Raji (cell line): ENCODE results near the gene TRDMT1.
A peak's percentile ranks its signal among the peaks of the same experiment; 100 is the strongest.

Experiments
- POLR2A ChIP-seq: IDR thresholded peaks from 2 replicates; pipeline ENCODE4 v1.6.1; 2011; ENCODE audit warnings: low read depth, low read length, control low read depth; ENCODE audit not compliant: insufficient read depth

Gene TRDMT1

GRCh38 chr10:17200912-17201793, at the start of gene TRDMT1:
Gene TRDMT1 (minus strand): TSS chr10:17201672. CDS start chr10:17201634, 38 bp downstream.
- TF ChIP-seq POLR2A, result peak; percentile 47; the same call in 1 of the 2 replicates

- no peak for TF ChIP-seq POLR2A
Observed at GRCh38 chr10:17250736-17251135, 49.3 kb upstream of the TRDMT1 start.

GRCh38 chr10:17249820-17250219, 48.3 kb upstream of the TRDMT1 start:
- no peak for TF ChIP-seq POLR2A

GRCh38 chr10:17248964-17249363, 47.5 kb upstream of the TRDMT1 start:
- TF ChIP-seq POLR2A, result no peak

- no peak for TF ChIP-seq POLR2A
Observed at GRCh38 chr10:17247210-17247609, 45.7 kb upstream of the TRDMT1 start.

DNA sequence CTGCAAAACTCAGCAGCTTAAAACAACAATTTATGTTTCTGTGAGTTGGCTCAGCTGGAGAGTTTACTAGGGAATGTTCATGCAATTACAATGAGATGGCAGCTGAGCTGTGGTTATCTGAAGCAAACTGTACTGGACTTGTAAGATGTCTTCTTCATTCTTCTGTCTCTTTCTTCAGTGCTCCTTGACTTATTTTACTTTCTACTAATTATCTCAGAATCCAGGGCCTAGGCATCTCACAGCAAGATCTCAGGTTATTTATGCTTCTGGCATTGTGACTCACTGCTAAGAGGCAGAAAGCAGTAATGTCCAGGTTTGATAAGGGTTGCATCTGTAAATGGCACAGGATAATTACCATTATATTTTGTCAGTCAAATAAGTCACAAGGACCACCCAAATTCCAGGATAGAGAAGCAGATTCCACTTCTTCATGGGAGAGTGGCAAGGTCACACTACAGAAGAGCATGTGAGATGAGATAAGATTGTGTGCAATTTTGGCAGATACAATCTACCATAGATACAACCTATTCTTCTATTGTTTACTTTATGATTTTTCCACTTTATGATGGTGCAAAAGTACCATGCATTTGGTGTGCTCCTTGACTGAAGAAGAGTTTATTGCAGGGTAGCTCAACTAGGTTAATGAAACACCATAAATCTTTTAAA, 43.4 kb upstream of the TRDMT1 start:
- no peak for TF ChIP-seq POLR2A

DNA sequence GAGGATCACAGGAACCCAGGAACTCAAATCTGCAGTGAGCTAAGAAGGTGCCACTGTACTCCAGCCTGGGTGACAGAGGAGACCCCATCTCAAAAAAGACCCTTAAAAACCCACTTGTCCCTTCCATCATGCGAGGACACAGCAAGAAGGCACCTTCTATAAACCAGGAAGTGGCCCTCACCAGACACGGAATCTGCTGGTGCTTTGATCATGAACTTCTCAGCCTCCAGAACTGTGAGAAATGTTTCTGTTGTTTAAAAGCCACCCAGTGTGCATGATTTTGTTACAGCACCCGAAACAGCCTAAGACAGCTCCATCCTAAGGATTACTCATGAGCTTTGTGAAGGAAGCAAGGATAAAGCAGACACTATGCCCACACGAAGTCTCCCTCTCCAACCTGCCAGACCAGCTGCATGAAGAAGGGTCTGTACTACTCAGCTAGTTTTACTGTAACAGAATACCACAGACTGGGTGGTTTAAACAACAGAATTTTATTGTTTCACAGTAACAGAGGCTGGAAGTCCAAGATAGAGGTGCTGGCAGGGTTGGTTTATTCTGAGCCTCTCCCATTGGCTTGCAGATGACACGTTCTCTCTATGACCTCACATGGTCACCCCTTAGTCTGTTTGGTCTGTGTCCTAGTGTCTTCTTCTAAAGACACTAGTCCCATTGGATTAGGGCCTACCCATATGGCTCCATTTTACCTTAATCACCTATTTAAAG, 40.3 kb upstream of the TRDMT1 start:
- TF ChIP-seq POLR2A, result no peak

DNA sequence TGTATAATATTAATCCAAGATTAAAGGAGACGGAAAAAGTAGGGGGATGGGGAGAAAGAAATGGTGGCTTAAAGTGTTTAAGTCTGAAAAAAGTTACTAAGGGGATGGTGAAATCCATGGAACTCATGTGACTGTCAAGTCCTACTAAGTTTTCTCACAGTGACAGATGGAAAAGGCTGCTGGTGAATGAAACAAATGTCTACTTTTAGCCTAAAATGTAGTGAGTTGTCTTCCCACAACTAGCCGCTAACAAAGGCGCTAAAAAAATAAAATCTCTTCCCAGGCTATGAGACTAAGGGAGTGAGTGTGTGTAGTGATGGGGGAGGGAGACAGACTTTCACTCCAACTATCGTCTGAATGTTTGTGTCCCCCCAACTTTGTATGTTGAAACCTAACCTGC, 39.1 kb upstream of the TRDMT1 start:
- no peak for TF ChIP-seq POLR2A

GRCh38 chr10:17240096-17240495, 38.6 kb upstream of the TRDMT1 start:
- TF ChIP-seq POLR2A, result no peak

GRCh38 chr10:17239345-17240085, 38.0 kb upstream of the TRDMT1 start:
- no peak for TF ChIP-seq POLR2A

GRCh38 chr10:17238445-17239291, 37.2 kb upstream of the TRDMT1 start:
- no peak for TF ChIP-seq POLR2A

- no peak for TF ChIP-seq POLR2A
Observed at GRCh38 chr10:17237915-17238444, 36.5 kb upstream of the TRDMT1 start.

GRCh38 chr10:17237149-17237527, 35.7 kb upstream of the TRDMT1 start:
- no peak for TF ChIP-seq POLR2A
